Activated CD8-positive, alpha-beta memory T cell treated with anti-CD3 and anti-CD28 coated beads, Interleukin-2, amount 50 U/mL, for 24 hours (primary cell): ENCODE results near the gene MPPED1.

Source experiments
- DNase-seq: peaks from one replicate; pipeline ENCODE4 v3.0.0-alpha.2; 2020; ENCODE audit errors: extremely low read depth

Gene MPPED1

GRCh38 chr22:43446916-43447315 lies 35.1 kb downstream of the MPPED1 start:
- no peak for DNase-seq

GRCh38 chr22:43447380-43447779 lies 35.6 kb downstream of the MPPED1 start:
- DNase-seq, result no peak

- DNase-seq, result no peak
Measured at GRCh38 chr22:43448048-43448447, 36.2 kb downstream of the MPPED1 start.

- DNase-seq, result no peak
Measured at GRCh38 chr22:43449205-43449830, 37.5 kb downstream of the MPPED1 start.

- no peak for DNase-seq
Measured at GRCh38 chr22:43449831-43450225, 38.0 kb downstream of the MPPED1 start.

GRCh38 chr22:43451371-43452050 lies 39.7 kb downstream of the MPPED1 start:
- no peak for DNase-seq

- DNase-seq, result no peak
Measured at GRCh38 chr22:43455846-43456245, 44.0 kb downstream of the MPPED1 start.

GRCh38 chr22:43457002-43457401 lies 45.2 kb downstream of the MPPED1 start:
- no peak for DNase-seq

- DNase-seq, result no peak
Measured at GRCh38 chr22:43462701-43463100, 50.9 kb downstream of the MPPED1 start.

- DNase-seq, result no peak
Measured at GRCh38 chr22:43464809-43465208, 53.0 kb downstream of the MPPED1 start.

GRCh38 chr22:43465291-43466015 lies 53.6 kb downstream of the MPPED1 start:
- DNase-seq, result no peak

- DNase-seq, result no peak
Measured at GRCh38 chr22:43466710-43467109, 54.9 kb downstream of the MPPED1 start.

GRCh38 chr22:43467216-43467940 lies 55.6 kb downstream of the MPPED1 start:
- no peak for DNase-seq

- DNase-seq, result no peak
Measured at GRCh38 chr22:43470253-43470652, 58.4 kb downstream of the MPPED1 start.

GRCh38 chr22:43470941-43471585 lies 59.2 kb downstream of the MPPED1 start:
- no peak for DNase-seq

- no peak for DNase-seq
Measured at GRCh38 chr22:43471606-43472135, 59.9 kb downstream of the MPPED1 start.

- no peak for DNase-seq
Measured at GRCh38 chr22:43473031-43473430, 61.2 kb downstream of the MPPED1 start.

- no peak for DNase-seq
Measured at GRCh38 chr22:43473441-43473840, 61.6 kb downstream of the MPPED1 start.

GRCh38 chr22:43474161-43475101 lies 62.6 kb downstream of the MPPED1 start:
- no peak for DNase-seq

- DNase-seq, result no peak
Measured at GRCh38 chr22:43475549-43476076, 63.8 kb downstream of the MPPED1 start.
